Panc1 (cell line): ENCODE results near the gene TGFBR1. TPM values are rescaled to one million over a fixed set of nuclear protein-coding genes. Genes with fewer than 3 reads are reported as not detected.

Experiments
- ATAC-seq: fragments of 200-7000 bp; cut with Tn5 transposase; 2 replicates; pipeline ENCODE4 v1.9.1; 2020; ENCODE audit warnings: mild to moderate bottlenecking, moderate library complexity
- BruUV-seq: library from RNA; stranded (reverse); fragments of 400-500 nt; replicated peaks from 2 replicates; lab custom pipeline; 2021; lab: Mats Ljungman, UMichigan
- CTCF ChIA-PET: fragments of 300-600 bp; sonication (Branson Sonifier 250); formaldehyde crosslinking; loops from one replicate; lab custom pipeline; 2022; ENCODE audit warnings: antibody characterized with exemption; lab: Charles Lee
- POLR2A ChIA-PET: fragments of 300-600 bp; sonication (Branson Sonifier 250); formaldehyde crosslinking; loops from one replicate; lab custom pipeline; 2022; ENCODE audit warnings: antibody characterized with exemption; lab: Charles Lee
- DNase-seq: peaks from one replicate; pipeline ENCODE4 v3.0.0-alpha.2; 2010; ENCODE audit warnings: low read depth, low spot score
- H3K27ac ChIP-seq: 2 replicates; pipeline ENCODE4 v1.5.1; 2011; ENCODE audit warnings: mild to moderate bottlenecking, low read length, inconsistent platforms
- H3K27me3 ChIP-seq: fragments of 200-500 bp; sonication (Bioruptor generic); 2 replicates; pipeline ENCODE4 v1.6.0; 2014; ENCODE audit warnings: low read length, inconsistent platforms; ENCODE audit not compliant: control insufficient read depth, insufficient read depth
- H3K36me3 ChIP-seq: fragments of 200-500 bp; sonication (Bioruptor generic); 2 replicates; pipeline ENCODE4 v1.5.1; 2014; ENCODE audit warnings: inconsistent platforms, mild to moderate bottlenecking, low read length, moderate library complexity; ENCODE audit not compliant: control insufficient read depth, insufficient read depth
- H3K4me1 ChIP-seq: 2 replicates; pipeline ENCODE4 v1.5.1; 2011; ENCODE audit warnings: inconsistent platforms, mild to moderate bottlenecking, low read length, moderate library complexity; ENCODE audit not compliant: control insufficient read depth, insufficient read depth
- H3K4me3 ChIP-seq, 2 experiments: 2 replicates each; pipeline ENCODE4 v1.5.1; 2011 to 2012; ENCODE audit warnings: low read depth in 2 of 2, low read length in 2 of 2, mild to moderate bottlenecking in 2 of 2, inconsistent platforms in 1 of 2, moderate library complexity in 1 of 2
- H3K9me3 ChIP-seq: fragments of 200-500 bp; sonication (Bioruptor generic); 2 replicates; pipeline ENCODE4 v1.5.1; 2014; ENCODE audit warnings: low read depth, mild to moderate bottlenecking, inconsistent platforms, low read length, moderate library complexity; ENCODE audit not compliant: control insufficient read depth, insufficient read depth
- CTCF ChIP-seq: fragments of 450-650 bp; IDR thresholded peaks from 2 replicates; pipeline ENCODE4 v1.5.1; 2017; ENCODE audit warnings: mild to moderate bottlenecking
- POLR2AphosphoS5 ChIP-seq: IDR thresholded peaks from 2 replicates; pipeline ENCODE4 v1.6.1; 2012; ENCODE audit warnings: mild to moderate bottlenecking, low read depth, low read length, moderate library complexity
- REST ChIP-seq, 2 experiments: IDR thresholded peaks; 2 replicates each; pipeline ENCODE4 v1.6.1; 2011 to 2012; ENCODE audit warnings: low read depth in 2 of 2, control low read depth in 1 of 2, low read length in 1 of 2, mild to moderate bottlenecking in 1 of 2, moderate library complexity in 1 of 2; ENCODE audit not compliant: insufficient read depth in 1 of 2
- SIN3A ChIP-seq: IDR thresholded peaks from 2 replicates; pipeline ENCODE4 v1.6.1; 2012; ENCODE audit warnings: low read depth, mild to moderate bottlenecking, low read length, moderate library complexity, borderline replicate concordance; ENCODE audit not compliant: insufficient read depth
- TCF7L2 ChIP-seq: IDR thresholded peaks from 2 replicates; pipeline ENCODE4 v1.6.1; 2011; ENCODE audit warnings: mild to moderate bottlenecking, low read depth, low read length, inconsistent platforms
- in situ Hi-C: cut with HindIII; loops from 2 replicates; pipeline ENCODE4 v1.10.0; 2016; ENCODE audit warnings: low sequenced_read_pairs, low pct_unique_long_range_greater_than_20kb
- intact Hi-C: fragments of 100-400 bp; cut with micrococcal nuclease; formaldehyde crosslinking; loops from one replicate; pipeline ENCODE4 v1.10.0; 2022; ENCODE audit not compliant: unreplicated experiment
- total RNA-seq: library from RNA; stranded (reverse); gene quantifications from one replicate; pipeline ENCODE4 v1.2.1, GENCODE V29; 2021; ENCODE audit not compliant: unreplicated experiment

Gene TGFBR1
- total RNA-seq, 1 experiment from 2014 or later: 22.2 TPM

DNA sequence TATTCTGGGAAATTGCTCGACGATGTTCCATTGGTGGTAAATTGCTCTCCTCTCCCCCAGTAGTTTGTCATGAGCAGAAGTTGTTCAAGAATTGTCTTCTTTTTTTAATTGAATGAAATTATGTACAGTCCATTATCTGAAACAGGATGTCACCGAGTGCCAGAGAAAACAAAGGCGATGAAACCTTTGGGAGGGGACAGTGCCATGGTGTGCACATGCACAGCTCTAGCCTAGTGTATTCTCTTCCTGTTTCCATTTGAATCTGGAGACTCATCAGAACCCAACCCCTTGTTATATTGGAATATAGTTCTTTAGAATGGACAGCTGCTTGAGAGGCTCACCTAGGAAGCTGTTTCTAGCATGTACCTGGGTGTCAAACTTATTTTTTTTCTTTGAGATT, 41.7 kb downstream of the TGFBR1 start:
- POLR2A ChIA-PET: no interaction called here
- intact Hi-C loops (no loop called here), in situ Hi-C loops (no loop called here)
- ATAC-seq (no peak), DNase-seq (no peak)
- Histone ChIP-seq H3K27ac (no peak overlapping the region), H3K36me3 (no peaks in the 10 kb centered on the region), H3K4me1 (no peaks in the 10 kb centered on the region), H3K27me3 (no peaks in the 10 kb centered on the region), H3K4me3 (no peak overlapping the region), H3K9me3 (no peaks in the 10 kb centered on the region)
- TF ChIP-seq SIN3A (no peak), REST (IDR thresholded peaks at IDR 0.05; ENCODE audit: insufficient read depth in 1 of 2, low read depth in 2 of 2, low read length in 1 of 2) (no peak), TCF7L2 (no peak), CTCF (no peak), POLR2AphosphoS5 (no peak)
- CTCF ChIA-PET: no interaction called here
- BruUV-seq: no TSS peak

- ChIA-PET CTCF (no interaction called here), POLR2A (interaction anchor here (0.6 kb wide), 1 partner anchor 817 kb away, joined by 3 read pairs; no protein-coding TSS in a partner anchor)
- intact Hi-C loops (no loop called here), in situ Hi-C loops (no loop called here)
- Histone ChIP-seq H3K4me3 (no peak overlapping the region), H3K27me3 (no peaks in the 10 kb centered on the region), H3K4me1 (no peaks in the 10 kb centered on the region), H3K9me3 (no peaks in the 10 kb centered on the region), H3K36me3 (no peaks in the 10 kb centered on the region), H3K27ac (no peak overlapping the region)
- DNase-seq (no peak), ATAC-seq (no peak)
- TF ChIP-seq CTCF (no peak), REST (IDR thresholded peaks at IDR 0.05; ENCODE audit: insufficient read depth in 1 of 2, low read depth in 2 of 2, low read length in 1 of 2) (no peak), SIN3A (no peak), POLR2AphosphoS5 (no peak), TCF7L2 (no peak)
- BruUV-seq: no TSS peak
These were observed 42.3 kb downstream of the TGFBR1 start for GRCh38 chr9:99147177-99147576.
